ENCODE results near the gene SPAG6.
"Not testable (repeated sequence)": the region's sequence is repeated elsewhere in the genome, so short reads cannot be mapped to it uniquely, and the experiment has no call there.

Gene SPAG6

GRCh38 chr10:22379059-22379458 lies 33.8 kb downstream of the SPAG6 start:
- DNase-seq, result no peak

GRCh38 chr10:22381262-22381661 lies 36.0 kb downstream of the SPAG6 start:
- DNase-seq, result no peak

DNA sequence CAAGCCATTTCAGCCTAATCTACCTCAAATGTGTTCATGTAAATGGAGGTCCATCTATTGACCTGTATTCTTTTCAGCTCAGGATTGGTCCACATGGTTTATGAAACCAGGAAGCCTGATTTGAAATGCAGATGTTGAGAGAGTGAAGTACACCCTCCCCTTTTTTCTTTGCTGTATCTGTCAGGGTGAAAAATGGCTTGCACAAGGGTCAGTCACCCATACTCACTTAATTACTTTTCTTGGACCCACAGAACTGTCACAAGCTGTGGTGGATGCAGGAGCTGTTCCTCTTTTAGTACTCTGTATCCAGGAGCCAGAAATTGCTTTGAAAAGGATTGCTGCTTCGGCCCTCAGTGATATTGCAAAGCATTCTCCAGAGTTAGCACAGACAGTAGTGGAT lies 41.2 kb downstream of the SPAG6 start:
- no peak for DNase-seq

DNA sequence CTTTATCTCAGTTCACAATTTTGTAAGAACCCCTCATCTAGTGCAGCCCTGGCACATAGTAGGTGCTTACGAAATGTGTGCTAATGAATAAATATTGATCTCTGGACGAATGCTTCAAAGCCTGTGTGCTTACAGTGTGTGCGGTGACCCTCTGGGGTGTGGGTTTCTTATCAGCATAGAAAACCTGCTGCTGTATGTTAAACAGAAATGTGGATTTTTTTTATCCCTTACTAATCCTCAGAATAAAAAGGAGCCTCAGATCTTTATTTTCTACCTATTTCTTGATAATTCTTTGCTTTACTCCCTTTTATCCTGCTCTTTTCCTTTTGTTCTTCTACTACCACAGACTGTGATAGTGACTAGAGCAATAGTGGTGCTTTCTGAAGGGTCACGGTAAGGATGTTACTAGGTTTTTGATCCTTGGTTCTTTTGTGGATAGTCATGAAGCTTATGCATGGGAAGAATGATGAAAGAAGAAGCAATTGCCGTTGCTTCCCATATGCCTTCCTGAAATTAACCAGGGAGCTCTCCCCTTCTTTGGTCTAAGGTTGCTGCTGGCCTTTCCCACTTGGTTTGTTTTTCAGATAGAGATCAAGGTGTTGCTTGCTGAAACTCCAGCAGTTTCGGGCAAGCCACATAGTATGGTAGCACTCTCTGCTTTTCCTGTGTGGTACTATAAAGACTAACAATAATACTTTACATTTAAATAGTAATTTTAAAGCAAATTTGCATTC lies 44.7 kb downstream of the SPAG6 start:
- no peak for DNase-seq

DNA sequence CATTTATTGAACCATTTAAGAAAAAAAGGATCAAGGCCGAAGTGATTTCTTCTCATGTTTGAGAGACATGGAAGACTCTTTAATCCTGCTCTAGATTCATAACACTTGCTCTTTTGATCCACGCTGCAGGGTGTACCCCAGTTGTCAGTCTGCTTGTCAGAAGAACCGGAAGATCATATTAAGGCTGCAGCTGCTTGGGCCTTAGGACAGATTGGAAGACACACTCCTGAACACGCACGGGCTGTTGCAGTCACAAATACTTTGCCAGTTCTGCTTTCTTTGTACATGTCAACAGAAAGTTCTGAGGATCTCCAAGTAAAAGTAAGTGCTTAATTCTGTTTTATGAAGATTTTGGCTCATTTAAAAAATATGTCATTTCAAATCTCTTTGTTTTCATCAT lies 46.3 kb downstream of the SPAG6 start:
- DNase-seq, result no peak

DNA sequence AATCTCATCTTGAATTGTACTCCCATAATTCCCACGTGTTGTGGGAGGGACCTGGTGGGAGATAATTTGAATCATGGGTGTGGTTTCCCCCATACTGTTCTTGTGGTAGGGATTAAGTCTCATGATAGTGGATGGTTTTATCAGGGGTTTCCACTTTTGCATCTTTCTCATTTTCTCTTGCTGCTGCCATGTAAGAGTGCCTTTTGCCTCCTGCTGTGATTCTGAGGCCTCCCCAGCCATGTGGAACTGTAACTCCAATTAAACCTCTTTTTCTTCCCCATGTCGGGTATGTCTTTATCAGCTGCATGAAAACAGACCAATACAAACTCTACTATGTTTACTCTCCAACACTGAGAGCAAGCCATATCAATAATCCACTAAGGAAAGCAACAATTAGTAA lies 50.9 kb downstream of the SPAG6 start:
- DNase-seq, result not testable (repeated sequence)

- not testable (repeated sequence) for DNase-seq
Observed at GRCh38 chr10:22406916-22407315, 61.6 kb downstream of the SPAG6 start.

DNA sequence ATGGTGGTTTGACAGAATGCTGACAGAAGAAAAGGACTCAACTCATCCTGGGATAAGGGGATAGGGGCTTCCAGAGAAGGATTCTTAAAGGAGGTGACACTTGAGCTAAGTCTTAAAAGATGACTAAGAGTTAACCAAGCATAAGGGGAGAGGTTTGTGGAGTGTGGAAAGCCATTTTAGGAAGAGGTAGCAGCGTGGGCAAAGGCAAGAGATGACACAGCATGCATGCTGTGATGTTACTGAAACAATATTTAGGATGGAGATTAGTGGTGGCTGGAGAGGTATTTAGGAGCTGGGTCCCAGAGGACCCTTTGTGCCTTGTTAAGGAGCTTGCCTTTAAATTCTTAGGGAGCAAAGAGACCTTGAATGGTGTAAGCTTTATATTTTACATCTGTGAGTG lies 65.1 kb downstream of the SPAG6 start:
- DNase-seq, result no peak

DNA sequence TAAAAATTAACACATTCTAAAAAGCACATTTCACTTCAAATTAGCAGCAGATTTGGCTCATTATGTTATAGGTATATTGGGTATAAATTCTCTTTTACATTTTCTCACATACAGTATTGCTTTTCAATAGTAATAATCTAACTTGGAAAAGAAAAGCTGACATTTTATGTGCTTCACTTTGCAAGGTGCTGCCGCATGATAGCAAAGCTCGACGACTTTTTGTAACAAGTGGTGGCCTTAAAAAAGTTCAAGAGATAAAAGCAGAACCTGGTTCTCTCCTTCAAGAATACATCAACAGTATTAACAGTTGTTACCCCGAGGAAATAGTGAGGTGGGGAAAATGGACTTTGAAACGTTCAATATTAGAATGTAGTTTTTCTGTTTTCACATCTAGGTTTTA lies 65.5 kb downstream of the SPAG6 start:
- DNase-seq, result no peak

DNA sequence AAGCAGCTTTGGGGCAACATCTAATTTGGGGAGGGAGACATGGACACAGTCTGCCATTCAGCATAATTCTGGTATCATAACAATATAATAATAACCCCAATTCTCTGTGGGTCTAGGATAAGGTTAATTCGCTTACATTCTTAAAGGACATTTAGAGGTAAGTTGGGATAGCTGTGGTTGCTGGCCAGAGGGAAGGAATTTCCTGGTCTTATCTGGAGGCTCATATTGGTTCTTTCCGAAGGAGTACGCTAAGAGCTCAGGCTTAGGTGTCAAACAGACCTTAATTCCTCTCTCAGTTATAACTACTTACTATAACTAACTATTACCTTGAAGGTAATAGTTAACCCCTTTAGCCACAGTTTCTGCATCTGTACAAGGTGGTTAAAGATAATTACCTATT lies 68.8 kb downstream of the SPAG6 start:
- no peak for DNase-seq

DNA sequence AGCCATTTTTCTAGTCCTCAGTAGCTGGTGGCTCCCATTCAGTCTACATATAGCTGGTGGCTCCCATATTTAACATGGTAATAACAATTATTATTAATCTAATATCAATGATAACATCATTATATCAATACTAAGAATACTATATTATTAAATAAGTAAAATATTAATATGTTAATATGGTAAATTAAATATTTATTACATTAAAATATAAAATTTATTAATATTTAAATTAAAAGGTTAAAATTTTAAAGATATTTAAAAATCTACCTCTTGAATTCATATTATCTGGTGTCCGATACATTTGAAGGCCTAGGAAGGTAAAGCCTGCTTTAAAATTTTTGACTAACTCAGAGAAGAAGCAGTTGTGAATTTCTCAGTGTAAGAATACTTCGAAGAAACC lies 69.8 kb downstream of the SPAG6 start:
- DNase-seq, result no peak

GRCh38 chr10:22417736-22418268 lies 72.5 kb downstream of the SPAG6 start:
- DNase-seq, result no peak

- no peak for DNase-seq
Observed at GRCh38 chr10:22420787-22421517, 75.7 kb downstream of the SPAG6 start.

GRCh38 chr10:22426653-22427052 lies 81.4 kb downstream of the SPAG6 start:
- no peak for DNase-seq

DNA sequence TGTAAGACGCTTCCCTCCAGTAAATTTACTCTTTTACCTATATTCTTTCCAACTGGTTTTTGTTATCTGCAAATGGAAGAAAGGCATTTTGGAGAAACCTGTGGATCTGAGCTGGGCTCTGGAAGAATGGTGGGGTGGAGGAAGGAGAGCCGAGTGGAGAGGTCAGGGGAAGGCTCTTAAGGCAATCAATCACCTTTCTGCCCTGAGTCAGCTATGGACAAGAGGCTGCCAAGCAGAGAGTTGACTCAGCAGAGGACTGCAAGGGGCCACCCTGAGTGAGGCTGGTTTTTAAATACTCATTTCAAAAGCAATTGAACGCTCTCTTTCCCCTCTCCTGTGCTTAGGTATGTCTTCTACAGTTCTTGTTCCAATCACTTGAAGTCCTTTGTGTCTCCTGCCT lies 81.8 kb downstream of the SPAG6 start:
- DNase-seq, result no peak

GRCh38 chr10:22427890-22428571 lies 82.7 kb downstream of the SPAG6 start:
- no peak for DNase-seq

GRCh38 chr10:22429146-22429545 lies 83.8 kb downstream of the SPAG6 start:
- DNase-seq, result no peak

- no peak for DNase-seq
Observed at GRCh38 chr10:22429981-22430421, 84.7 kb downstream of the SPAG6 start.

GRCh38 chr10:22433875-22434274 lies 88.6 kb downstream of the SPAG6 start:
- no peak for DNase-seq

GRCh38 chr10:22434521-22434920 lies 89.2 kb downstream of the SPAG6 start:
- no peak for DNase-seq

- DNase-seq, result no peak
Observed at GRCh38 chr10:22435650-22436049, 90.4 kb downstream of the SPAG6 start.

- no peak for DNase-seq
Observed at GRCh38 chr10:22436526-22436892, 91.2 kb downstream of the SPAG6 start.

- DNase-seq, result peak; percentile 71
Observed at GRCh38 chr10:22436893-22437619, 91.8 kb downstream of the SPAG6 start.

Measured in NCI-H526 treated with DMSO at 0.1 percent for 48 hours (cell line).